Natural killer cell (primary cell): ENCODE measurements around the gene GPBP1L1. TPM values are rescaled to one million over a fixed set of nuclear protein-coding genes. Genes with fewer than 3 reads are reported as not detected.
"Not testable (repeated sequence)": the region's sequence is repeated elsewhere in the genome, so short reads cannot be mapped to it uniquely, and the experiment has no call there.

ENCODE experiments used
- ATAC-seq, 3 donors: fragments of 150-1000 bp in 2 of 3; fragments of 200-7000 bp in 1 of 3; cut with Tn5 transposase; 1 replicate in 1 of 3; 2 replicates in 2 of 3; pipeline ENCODE4 v1.10.0; 2021; ENCODE audit warnings: mild to moderate bottlenecking in 2 of 3, moderate library complexity in 2 of 3
- DNase-seq, 2 donors: peaks; one replicate each; pipeline versions ENCODE4 v3.0.0 to v3.0.0-alpha.2; 2013 to 2021; ENCODE audit warnings: mixed read lengths in 1 of 2
- H3K27ac ChIP-seq: one replicate; pipeline ENCODE4 v1.5.1; 2013; ENCODE audit warnings: mild to moderate bottlenecking, low read length
- H3K27me3 ChIP-seq: one replicate; pipeline ENCODE4 v1.6.1; 2013; ENCODE audit warnings: low read length; ENCODE audit not compliant: control insufficient read depth, insufficient read depth
- H3K36me3 ChIP-seq: one replicate; pipeline ENCODE4 v1.6.1; 2013; ENCODE audit warnings: low read length; ENCODE audit not compliant: control insufficient read depth, insufficient read depth
- H3K4me1 ChIP-seq: one replicate; pipeline ENCODE4 v1.6.1; 2013; ENCODE audit warnings: low read length; ENCODE audit not compliant: control insufficient read depth, insufficient read depth
- H3K4me3 ChIP-seq: one replicate; pipeline ENCODE4 v1.5.1; 2013; ENCODE audit warnings: low read length
- H3K9me3 ChIP-seq: one replicate; pipeline ENCODE4 v1.6.1; 2013; ENCODE audit warnings: low read length; ENCODE audit not compliant: control insufficient read depth, insufficient read depth
- H3K27ac Mint-ChIP-seq, 2 donors: one replicate each; pipeline ENCODE4 v1.8.0; 2022; ENCODE audit warnings: mild to moderate bottlenecking in 2 of 2, mixed read lengths in 2 of 2, moderate library complexity in 1 of 2
- H3K27me3 Mint-ChIP-seq, 2 donors: one replicate each; pipeline ENCODE4 v1.8.0; 2022; ENCODE audit warnings: low read depth in 2 of 2, mixed read lengths in 2 of 2
- H3K36me3 Mint-ChIP-seq: one replicate; pipeline ENCODE4 v1.8.0; 2022; ENCODE audit warnings: mixed read lengths
- H3K4me1 Mint-ChIP-seq, 2 donors: one replicate each; pipeline ENCODE4 v1.8.0; 2022; ENCODE audit warnings: mixed read lengths in 2 of 2
- H3K4me3 Mint-ChIP-seq: one replicate; pipeline ENCODE4 v1.8.0; 2022; ENCODE audit warnings: mild to moderate bottlenecking, moderate library complexity, mixed read lengths
- H3K9me3 Mint-ChIP-seq, 2 donors: one replicate each; pipeline ENCODE4 v1.8.0; 2022; ENCODE audit warnings: mixed read lengths in 2 of 2
- WGBS: methylation state at CpG from one replicate; pipeline ENCODE4 v1.1.7; 2013; ENCODE audit warnings: missing lambda C conversion rate; ENCODE audit not compliant: insufficient coverage; 5-methylcytosine and 5-hydroxymethylcytosine counted together
- intact Hi-C: fragments of 100-400 bp; cut with micrococcal nuclease; formaldehyde crosslinking; loops from one replicate; pipeline ENCODE4 v1.14.2; 2022
- total RNA-seq, 4 donors: library from RNA; stranded (reverse); fragments of 120-200 nt in 1 of 4; gene quantifications; one replicate each; pipeline versions ENCODE4 v1.2.3 to v1.2.4, GENCODE V29; 2013 to 2022
- TF ChIP-seq, protein P1 (sequence below): fragments of 200-600 bp; IDR thresholded peaks from one replicate; pipeline ENCODE4 v1.8.0; 2022; ENCODE audit warnings: antibody characterized with exemption

Gene GPBP1L1
- total RNA-seq, 3 donors from 2014 or later (not counting 1 experiment from before 2014, with no cell fraction given) = 144 to 176 (median 153) TPM

DNA sequence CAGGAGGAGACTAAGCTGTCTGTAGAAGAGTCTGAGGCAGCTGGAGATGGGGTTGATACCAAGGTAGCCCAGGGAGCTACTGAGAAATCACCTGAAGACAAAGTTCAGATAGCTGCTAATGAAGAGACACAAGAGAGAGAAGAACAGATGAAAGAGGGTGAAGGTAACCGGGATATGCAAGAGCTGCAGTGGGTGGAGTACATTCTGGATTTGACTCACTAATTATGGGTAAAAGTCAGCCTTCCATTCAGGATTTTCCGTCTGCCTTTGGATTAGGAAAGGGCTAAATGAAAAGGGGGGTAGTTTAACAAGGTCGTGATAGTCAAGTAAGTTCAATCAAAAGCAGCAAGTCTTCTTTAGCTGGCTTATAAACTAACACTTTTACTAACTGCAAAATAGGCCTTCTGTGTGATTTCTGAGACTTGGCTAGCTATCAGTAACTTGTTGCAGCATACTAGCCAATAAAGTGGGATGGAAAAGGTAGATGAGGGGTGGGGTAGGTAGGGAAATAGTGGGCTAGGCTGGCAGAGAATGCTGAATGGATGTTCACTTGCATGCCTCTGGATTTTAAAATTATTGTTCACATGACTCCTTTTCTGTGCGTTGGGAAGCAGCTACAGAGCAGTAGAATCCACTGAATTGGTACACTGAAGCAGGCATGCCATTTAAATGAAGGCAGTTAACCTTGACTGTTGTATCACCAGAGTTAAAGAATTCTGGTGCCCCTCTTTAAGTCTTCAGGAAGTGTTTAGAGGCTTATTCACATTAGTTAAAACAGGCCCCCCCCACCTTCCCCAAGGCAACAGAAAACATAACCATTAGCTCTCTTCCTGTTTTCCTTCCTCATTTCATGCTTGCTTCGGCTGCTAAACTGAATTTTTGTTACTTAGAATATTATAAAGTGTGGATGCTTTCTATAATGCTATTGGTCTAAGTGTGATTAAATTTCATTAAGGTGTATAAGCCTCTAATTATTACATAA is 77.9 kb downstream of the GPBP1L1 start:
- Mint-ChIP-seq H3K9me3 (no peaks in the 10 kb centered on the region), H3K36me3 (peaks cover 17% of the 10 kb centered on the region), H3K27me3 (no peaks in the 10 kb centered on the region), H3K4me1 (peaks cover 6 to 21% of the 10 kb centered on the region in 2 donors), H3K27ac (peak overlapping the region in 1 of 2 donors; percentile 6), H3K4me3 (no peak overlapping the region)
- DNase-seq (no peak), ATAC-seq (no peak)
- Histone ChIP-seq H3K27ac (peak overlapping the region; percentile 33), H3K4me1 (no peaks in the 10 kb centered on the region), H3K36me3 (peaks cover 59% of the 10 kb centered on the region), H3K4me3 (no peak overlapping the region), H3K27me3 (no peaks in the 10 kb centered on the region), H3K9me3 (no peaks in the 10 kb centered on the region)
- WGBS = 78% methylated on average over 3 of the region's 5 CpGs
- intact Hi-C loops = no loop called here
- TF ChIP-seq, protein P1, sequence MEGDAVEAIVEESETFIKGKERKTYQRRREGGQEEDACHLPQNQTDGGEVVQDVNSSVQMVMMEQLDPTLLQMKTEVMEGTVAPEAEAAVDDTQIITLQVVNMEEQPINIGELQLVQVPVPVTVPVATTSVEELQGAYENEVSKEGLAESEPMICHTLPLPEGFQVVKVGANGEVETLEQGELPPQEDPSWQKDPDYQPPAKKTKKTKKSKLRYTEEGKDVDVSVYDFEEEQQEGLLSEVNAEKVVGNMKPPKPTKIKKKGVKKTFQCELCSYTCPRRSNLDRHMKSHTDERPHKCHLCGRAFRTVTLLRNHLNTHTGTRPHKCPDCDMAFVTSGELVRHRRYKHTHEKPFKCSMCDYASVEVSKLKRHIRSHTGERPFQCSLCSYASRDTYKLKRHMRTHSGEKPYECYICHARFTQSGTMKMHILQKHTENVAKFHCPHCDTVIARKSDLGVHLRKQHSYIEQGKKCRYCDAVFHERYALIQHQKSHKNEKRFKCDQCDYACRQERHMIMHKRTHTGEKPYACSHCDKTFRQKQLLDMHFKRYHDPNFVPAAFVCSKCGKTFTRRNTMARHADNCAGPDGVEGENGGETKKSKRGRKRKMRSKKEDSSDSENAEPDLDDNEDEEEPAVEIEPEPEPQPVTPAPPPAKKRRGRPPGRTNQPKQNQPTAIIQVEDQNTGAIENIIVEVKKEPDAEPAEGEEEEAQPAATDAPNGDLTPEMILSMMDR = no peak

DNA sequence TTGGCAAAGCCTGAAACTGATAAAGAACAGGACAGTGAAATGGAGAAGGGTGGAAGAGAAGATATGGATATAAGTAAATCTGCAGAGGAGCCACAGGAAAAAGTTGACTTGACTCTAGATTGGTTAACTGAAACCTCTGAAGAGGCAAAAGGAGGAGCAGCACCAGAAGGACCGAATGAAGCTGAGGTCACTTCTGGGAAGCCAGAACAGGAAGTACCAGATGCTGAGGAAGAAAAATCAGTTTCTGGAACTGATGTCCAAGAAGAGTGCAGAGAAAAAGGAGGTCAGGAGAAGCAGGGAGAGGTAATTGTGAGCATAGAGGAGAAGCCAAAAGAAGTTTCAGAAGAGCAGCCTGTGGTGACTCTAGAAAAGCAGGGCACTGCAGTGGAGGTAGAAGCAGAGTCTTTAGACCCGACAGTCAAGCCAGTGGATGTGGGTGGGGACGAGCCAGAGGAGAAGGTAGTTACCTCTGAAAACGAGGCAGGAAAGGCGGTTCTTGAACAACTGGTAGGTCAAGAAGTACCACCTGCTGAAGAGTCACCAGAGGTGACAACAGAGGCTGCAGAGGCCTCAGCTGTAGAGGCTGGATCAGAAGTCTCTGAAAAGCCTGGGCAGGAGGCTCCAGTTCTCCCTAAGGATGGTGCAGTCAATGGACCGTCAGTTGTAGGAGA is 78.8 kb downstream of the GPBP1L1 start:
- WGBS = 58% methylated on average over 6 of the region's 6 CpGs
- intact Hi-C loops = no loop called here
- no peaks in the 10 kb centered on the region for H3K9me3 ChIP-seq
- H3K27me3 ChIP-seq = no peaks in the 10 kb centered on the region
- TF ChIP-seq, protein P1 = no peak
- ATAC-seq (no peak), DNase-seq (no peak)
- no peak overlapping the region for H3K27ac ChIP-seq
- no peak overlapping the region for H3K4me3 ChIP-seq
- no peaks in the 10 kb centered on the region for H3K4me1 ChIP-seq
- no peaks in the 10 kb centered on the region for H3K27me3 Mint-ChIP-seq
- H3K27ac Mint-ChIP-seq = peak overlapping the region in 1 of 2 donors; percentile 6
- peaks cover 6 to 21% of the 10 kb centered on the region in 2 donors for H3K4me1 Mint-ChIP-seq
- H3K9me3 Mint-ChIP-seq = no peaks in the 10 kb centered on the region
- H3K36me3 ChIP-seq = peaks cover 59% of the 10 kb centered on the region
- H3K36me3 Mint-ChIP-seq = peaks cover 17% of the 10 kb centered on the region
- H3K4me3 Mint-ChIP-seq = no peak overlapping the region

DNA sequence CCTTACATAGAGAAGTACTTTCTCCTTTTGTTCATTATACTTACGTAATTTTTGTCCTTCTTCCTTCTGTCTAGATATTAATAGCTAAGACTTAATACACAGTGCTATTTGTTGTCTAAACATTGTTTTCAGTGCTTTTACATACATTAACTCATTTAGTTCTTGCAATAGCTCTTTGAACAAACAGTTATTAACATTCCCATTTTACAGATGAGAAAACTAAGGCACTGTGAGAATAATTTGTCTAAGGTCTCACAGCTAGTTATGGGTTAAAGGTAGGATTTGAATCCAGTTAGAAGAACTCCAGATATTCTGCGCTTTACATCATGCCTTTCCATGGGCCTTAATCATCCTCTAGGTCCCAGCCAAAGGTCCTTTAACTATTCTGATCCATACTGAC is 82.1 kb downstream of the GPBP1L1 start:
- H3K9me3 ChIP-seq = no peaks in the 10 kb centered on the region
- H3K4me1 Mint-ChIP-seq = peaks cover 29 to 38% of the 10 kb centered on the region in 2 donors
- DNase-seq (no peak), ATAC-seq (no peak)
- TF ChIP-seq, protein P1 = no peak
- no peaks in the 10 kb centered on the region for H3K27me3 ChIP-seq
- H3K4me3 ChIP-seq = no peak overlapping the region
- H3K36me3 Mint-ChIP-seq = peaks cover 17% of the 10 kb centered on the region
- no peaks in the 10 kb centered on the region for H3K27me3 Mint-ChIP-seq
- intact Hi-C loops = no loop called here
- H3K36me3 ChIP-seq = peaks cover 48% of the 10 kb centered on the region
- no peak overlapping the region for H3K27ac ChIP-seq
- no peak overlapping the region for H3K4me3 Mint-ChIP-seq
- no peaks in the 10 kb centered on the region for H3K4me1 ChIP-seq
- 100% methylated on average over 2 of the region's 2 CpGs for WGBS
- no peaks in the 10 kb centered on the region for H3K9me3 Mint-ChIP-seq
- no peak overlapping the region for H3K27ac Mint-ChIP-seq

DNA sequence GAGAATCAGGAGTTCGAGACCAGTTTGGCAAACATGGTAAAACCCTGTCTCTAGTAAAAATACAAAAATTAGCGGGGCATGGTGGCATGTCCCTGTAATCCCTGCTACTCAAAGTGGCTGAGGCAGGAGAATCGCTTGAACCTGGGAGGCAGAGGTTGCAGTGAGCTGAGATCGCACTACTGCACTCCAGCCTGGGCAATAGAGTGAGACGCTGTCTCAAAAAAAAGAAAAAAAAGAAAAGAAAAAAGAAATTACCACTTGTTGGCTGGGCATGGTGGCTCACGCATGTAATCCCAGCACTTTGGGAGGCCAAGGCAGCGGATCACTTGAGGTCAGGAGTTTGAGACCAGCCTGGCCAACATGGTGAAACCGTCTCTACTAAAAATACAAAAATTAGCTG is 89.6 kb downstream of the GPBP1L1 start:
- peaks cover 24% of the 10 kb centered on the region for H3K36me3 ChIP-seq
- H3K27me3 Mint-ChIP-seq, H3K36me3 Mint-ChIP-seq, H3K9me3 ChIP-seq, H3K4me1 ChIP-seq, DNase-seq, intact Hi-C loops, H3K27me3 ChIP-seq, H3K9me3 Mint-ChIP-seq, ATAC-seq, H3K4me3 Mint-ChIP-seq, H3K27ac ChIP-seq, H3K4me3 ChIP-seq: not testable (repeated sequence)
- WGBS = 96% methylated on average over 8 of the region's 8 CpGs
- H3K27ac Mint-ChIP-seq = peak overlapping the region in 1 of 2 donors; percentile 41
- H3K4me1 Mint-ChIP-seq = peaks cover 25 to 37% of the 10 kb centered on the region in 2 donors
